Gastrocnemius medialis (tissue), 4 donors: ENCODE measurements around the gene PURA. TPM values are rescaled to one million over a fixed set of nuclear protein-coding genes. Genes with fewer than 3 reads are reported as not detected.
A peak's percentile ranks its signal among the peaks of the same experiment; 100 is the strongest.

ENCODE experiments used
- ATAC-seq, 2 donors: fragments of 150-250 bp; one replicate each; pipeline ENCODE4 v1.9.1; 2016
- DNase-seq, 2 donors: peaks; one replicate each; pipeline ENCODE4 v3.0.0-alpha.2; 2019
- H3K27ac ChIP-seq, 4 donors: fragments of 200-600 bp; sonication (generic); 1 replicate in 1 of 4; 2 replicates in 3 of 4; pipeline ENCODE4 v1.5.1; 2016 to 2018; ENCODE audit warnings: mild to moderate bottlenecking in 2 of 4, moderate library complexity in 1 of 4
- H3K27me3 ChIP-seq, 3 donors: fragments of 200-600 bp; sonication (generic) in 2 of 3; 1 replicate in 1 of 3; 2 replicates in 2 of 3; pipeline versions ENCODE4 v1.5.1 to v1.6.0; 2016 to 2019; ENCODE audit warnings: mild to moderate bottlenecking in 1 of 3, moderate library complexity in 1 of 3
- H3K36me3 ChIP-seq, 2 donors: fragments of 200-600 bp; sonication (generic) in 1 of 2; one replicate each; pipeline ENCODE4 v1.5.1; 2017 to 2018
- H3K4me1 ChIP-seq, 2 donors: fragments of 200-600 bp; sonication (generic) in 1 of 2; one replicate each; pipeline ENCODE4 v1.5.1; 2016 to 2017; ENCODE audit warnings: mild to moderate bottlenecking in 2 of 2
- H3K4me3 ChIP-seq, 4 donors: fragments of 200-600 bp; sonication (generic) in 3 of 4; 1 replicate in 1 of 4; 2 replicates in 3 of 4; pipeline ENCODE4 v1.5.1; 2016 to 2019; ENCODE audit warnings: mild to moderate bottlenecking in 2 of 4
- H3K9me3 ChIP-seq, 3 donors: fragments of 200-600 bp; sonication (generic) in 2 of 3; 1 replicate in 1 of 3; 2 replicates in 2 of 3; pipeline ENCODE4 v1.5.1; 2016 to 2019
- POLR2A ChIP-seq, 2 donors: fragments of 450-650 bp; IDR thresholded peaks; one replicate each; pipeline ENCODE4 v1.6.1; 2017; ENCODE audit warnings: antibody characterized with exemption in 2 of 2, mild to moderate bottlenecking in 2 of 2, moderate library complexity in 2 of 2
- in situ Hi-C, 4 donors: fragments of 200-750 bp; cut with MboI; loops; one replicate each; pipeline versions ENCODE4 v1.15.0 to v1.8.0; 2017; ENCODE audit warnings: low sequenced_read_pairs in 4 of 4
- intact Hi-C: fragments of 100-400 bp; cut with DNase I; formaldehyde crosslinking; loops from one replicate; pipeline ENCODE4 v1.15.1; 2023; ENCODE audit warnings: low total_unique reads
- total RNA-seq, 4 donors: library from RNA; depleted of rRNA; stranded (reverse); fragments of >200 nt; gene quantifications; one replicate each; pipeline versions ENCODE4 v1.1.0 to v1.2.3, GENCODE V29; 2016
- TF ChIP-seq, protein P1 (sequence below), 5 experiments: fragments of 450-650 bp in 3 of 5; fragments of 200-600 bp in 2 of 5; sonication (generic) in 2 of 5; IDR thresholded peaks in 4 of 5; conservative IDR thresholded peaks in 1 of 5; 1 replicate in 4 of 5; 2 replicates in 1 of 5; pipeline ENCODE4 v1.5.1; 2016 to 2019; ENCODE audit warnings: antibody characterized with exemption in 5 of 5, mild to moderate bottlenecking in 3 of 5, moderate library complexity in 3 of 5

PURA gene
- total RNA-seq, 4 donors from 2014 or later, result 13.6 to 20.6 (median 16.5) TPM

DNA sequence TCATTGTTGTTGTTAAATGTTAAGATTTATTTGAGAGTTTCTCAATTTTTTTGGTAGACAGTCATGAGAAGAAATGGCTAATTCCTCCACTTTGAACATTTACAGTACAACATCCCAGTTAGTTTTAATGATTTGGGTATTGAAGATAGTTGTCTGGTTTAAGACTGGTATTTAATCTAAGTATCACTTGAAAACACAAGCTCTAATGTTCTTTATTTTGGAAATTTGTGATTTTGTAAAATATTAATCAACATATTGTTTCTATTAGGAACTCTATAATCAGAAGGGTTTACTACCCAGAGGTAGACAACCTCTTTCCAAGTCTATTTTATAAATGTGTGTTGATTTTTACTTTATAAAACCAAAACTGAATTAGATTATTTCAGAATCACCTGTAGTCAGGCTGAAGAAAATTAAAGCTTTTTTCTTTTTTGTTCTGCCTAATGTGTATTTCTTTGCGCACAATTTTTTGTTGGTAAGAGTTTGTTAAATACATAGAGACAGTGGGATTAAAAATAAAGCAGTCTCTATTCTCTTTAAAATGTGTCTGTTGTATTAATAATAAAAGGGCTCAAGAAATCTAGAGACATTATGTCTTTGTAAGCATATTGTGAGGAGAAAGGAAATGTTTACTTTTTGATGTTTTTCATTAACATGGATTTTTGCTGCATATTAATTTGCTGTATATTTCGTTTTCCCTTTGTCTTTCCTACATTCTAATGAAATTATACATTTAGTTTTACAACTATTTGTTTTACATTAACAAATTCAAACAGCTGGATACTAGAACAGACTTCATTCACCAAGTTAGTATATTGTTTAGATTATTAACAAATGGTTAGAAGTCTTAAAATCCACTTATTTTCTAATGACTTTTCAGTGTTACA, 3.9 kb upstream of the PURA start:
- TF ChIP-seq, protein P1, sequence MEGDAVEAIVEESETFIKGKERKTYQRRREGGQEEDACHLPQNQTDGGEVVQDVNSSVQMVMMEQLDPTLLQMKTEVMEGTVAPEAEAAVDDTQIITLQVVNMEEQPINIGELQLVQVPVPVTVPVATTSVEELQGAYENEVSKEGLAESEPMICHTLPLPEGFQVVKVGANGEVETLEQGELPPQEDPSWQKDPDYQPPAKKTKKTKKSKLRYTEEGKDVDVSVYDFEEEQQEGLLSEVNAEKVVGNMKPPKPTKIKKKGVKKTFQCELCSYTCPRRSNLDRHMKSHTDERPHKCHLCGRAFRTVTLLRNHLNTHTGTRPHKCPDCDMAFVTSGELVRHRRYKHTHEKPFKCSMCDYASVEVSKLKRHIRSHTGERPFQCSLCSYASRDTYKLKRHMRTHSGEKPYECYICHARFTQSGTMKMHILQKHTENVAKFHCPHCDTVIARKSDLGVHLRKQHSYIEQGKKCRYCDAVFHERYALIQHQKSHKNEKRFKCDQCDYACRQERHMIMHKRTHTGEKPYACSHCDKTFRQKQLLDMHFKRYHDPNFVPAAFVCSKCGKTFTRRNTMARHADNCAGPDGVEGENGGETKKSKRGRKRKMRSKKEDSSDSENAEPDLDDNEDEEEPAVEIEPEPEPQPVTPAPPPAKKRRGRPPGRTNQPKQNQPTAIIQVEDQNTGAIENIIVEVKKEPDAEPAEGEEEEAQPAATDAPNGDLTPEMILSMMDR (IDR thresholded peaks at IDR 0.05 in 4 of 5, conservative IDR thresholded peaks at IDR 0.05 in 1 of 5), result no peak
- no peak for TF ChIP-seq POLR2A (IDR thresholded peaks at IDR 0.05)
- no peaks in the 10 kb centered on the region for H3K27me3 ChIP-seq
- no peaks in the 10 kb centered on the region for H3K36me3 ChIP-seq
- H3K9me3 ChIP-seq, result no peaks in the 10 kb centered on the region
- peaks cover 37 to 54% of the 10 kb centered on the region in 2 donors for H3K4me1 ChIP-seq
- intact Hi-C loops, result loop anchor here (2.0 to 5.0 kb wide), 2 partner anchors 47 to 65 kb away; partner anchors contain the start of gene CYSTM1
- H3K27ac ChIP-seq, result peak overlapping the region in 1 of 4 donors; percentile 100
- DNase-seq (no peak), ATAC-seq (no peak)
- H3K4me3 ChIP-seq, result peak overlapping the region in 1 of 4 donors; percentile 81
- in situ Hi-C loops, result no loop called here

DNA sequence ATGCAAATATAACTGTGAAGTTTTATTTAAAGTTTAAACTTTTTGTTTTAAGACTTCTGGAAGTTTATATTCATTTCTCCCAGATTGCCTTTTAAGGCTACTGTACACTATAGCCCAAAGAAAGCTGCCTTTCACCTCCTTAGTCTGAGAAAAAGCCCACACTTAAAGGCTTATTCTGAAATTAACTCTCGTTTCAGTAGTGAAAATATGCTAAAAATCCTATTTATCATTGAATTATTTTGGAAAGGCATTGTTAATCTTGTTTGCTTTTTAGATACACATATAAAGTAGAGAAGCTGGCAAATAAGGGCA, 3.3 kb upstream of the PURA start:
- intact Hi-C loops, result loop anchor here (5.0 kb wide), 1 partner anchor 47 kb away; no protein-coding TSS in a partner anchor
- Histone ChIP-seq H3K4me3 (no peak overlapping the region), H3K9me3 (no peaks in the 10 kb centered on the region), H3K27ac (no peak overlapping the region), H3K27me3 (no peaks in the 10 kb centered on the region), H3K36me3 (no peaks in the 10 kb centered on the region), H3K4me1 (peaks cover 43 to 60% of the 10 kb centered on the region in 2 donors)
- TF ChIP-seq POLR2A (IDR thresholded peaks at IDR 0.05), result no peak
- TF ChIP-seq, protein P1 (IDR thresholded peaks at IDR 0.05 in 4 of 5, conservative IDR thresholded peaks at IDR 0.05 in 1 of 5), result no peak
- in situ Hi-C loops, result no loop called here
- ATAC-seq (no peak), DNase-seq (no peak)

DNA sequence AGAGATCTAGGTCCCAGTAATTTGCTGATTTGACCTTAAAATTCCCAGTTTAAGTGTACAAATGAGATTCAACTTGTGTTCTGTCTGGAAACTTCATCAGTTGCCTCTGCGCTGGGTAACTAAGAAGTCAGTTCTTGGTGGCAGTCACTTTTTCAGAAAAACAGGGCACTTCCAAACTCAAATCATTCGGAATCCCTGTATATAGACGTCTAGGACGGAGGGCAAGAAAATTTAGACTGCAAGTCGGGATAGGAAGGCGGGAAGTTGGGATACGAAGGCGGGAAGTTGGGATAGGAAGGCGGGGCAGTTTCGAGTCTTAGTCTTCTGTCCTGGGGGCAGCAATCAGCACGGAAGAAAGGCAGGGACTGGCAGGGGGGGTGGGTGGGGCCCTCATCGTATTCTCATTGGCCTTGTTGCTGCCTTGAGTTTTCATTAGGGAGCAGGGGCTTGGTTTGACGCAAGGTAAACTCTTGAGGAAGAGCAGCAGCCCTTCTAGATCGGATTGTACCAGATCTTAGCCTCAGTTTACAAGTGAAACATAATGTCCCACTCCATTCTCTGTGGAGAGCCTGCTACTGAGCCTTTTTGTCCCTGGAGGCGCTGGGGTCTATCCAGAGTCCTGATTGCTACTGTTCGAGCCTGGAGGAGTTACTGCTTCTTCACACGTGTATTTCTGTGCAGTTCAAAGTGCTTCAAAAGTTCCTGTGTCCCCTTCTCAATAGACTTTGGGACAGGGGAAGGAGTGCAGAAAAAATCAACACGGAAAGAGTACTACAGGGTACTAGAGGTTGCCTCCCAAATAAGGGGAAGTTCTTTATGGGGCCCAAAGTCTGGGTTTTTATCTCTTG, 2.7 kb upstream of the PURA start:
- Histone ChIP-seq H3K9me3 (no peaks in the 10 kb centered on the region), H3K4me1 (peaks cover 50 to 63% of the 10 kb centered on the region in 2 donors), H3K27me3 (no peaks in the 10 kb centered on the region), H3K36me3 (no peaks in the 10 kb centered on the region), H3K27ac (peak overlapping the region in 3 of 4 donors; percentile 94 to 97 (median 95)), H3K4me3 (no peak overlapping the region)
- TF ChIP-seq, protein P1 (IDR thresholded peaks at IDR 0.05 in 4 of 5, conservative IDR thresholded peaks at IDR 0.05 in 1 of 5), result no peak
- no peak for TF ChIP-seq POLR2A (IDR thresholded peaks at IDR 0.05)
- intact Hi-C loops, result loop anchor here (5.0 kb wide), 1 partner anchor 46 kb away; no protein-coding TSS in a partner anchor
- ATAC-seq (no peak), DNase-seq (no peak)
- in situ Hi-C loops, result no loop called here

DNA sequence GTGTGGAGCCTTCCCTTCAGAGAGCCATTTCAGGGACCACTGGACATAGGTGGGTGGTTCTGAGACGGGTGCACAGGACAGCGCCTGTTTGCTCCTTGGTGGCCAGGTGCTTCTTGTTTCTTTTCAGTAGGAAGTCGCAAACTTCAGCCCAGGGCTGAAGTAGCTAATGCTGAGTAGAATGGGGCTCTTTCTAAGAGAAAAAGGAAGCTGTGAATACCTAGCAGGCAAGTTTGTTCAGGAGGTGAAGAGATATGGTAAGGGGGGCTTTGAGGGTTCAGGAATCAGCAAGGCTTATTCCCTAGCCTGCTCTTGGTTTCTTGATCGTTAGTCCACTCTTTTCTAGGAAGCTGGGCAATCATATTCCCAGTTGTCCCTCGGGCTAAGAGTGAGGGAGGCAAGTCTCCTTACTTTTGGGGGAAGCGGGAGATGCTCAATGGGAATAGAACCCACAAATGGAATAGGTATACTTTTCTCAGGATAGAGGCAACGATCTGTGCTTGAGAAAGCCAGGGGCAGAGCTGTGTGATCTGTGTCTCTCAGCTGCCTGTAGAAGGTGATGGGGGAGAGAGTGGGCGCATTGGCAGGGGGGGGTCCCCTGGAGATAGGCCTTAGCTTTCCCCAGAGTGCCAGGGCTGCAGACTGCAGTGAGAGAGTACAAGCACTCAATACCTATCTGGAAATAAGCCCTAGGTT, 1.9 kb upstream of the PURA start:
- H3K4me3 ChIP-seq, result no peak overlapping the region
- H3K4me1 ChIP-seq, result peaks cover 51 to 62% of the 10 kb centered on the region in 2 donors
- peak overlapping the region; percentile 94 to 97 (median 95) for H3K27ac ChIP-seq
- H3K36me3 ChIP-seq, result no peaks in the 10 kb centered on the region
- ATAC-seq (no peak), DNase-seq (no peak)
- intact Hi-C loops, result loop anchor here (5.0 kb wide), 1 partner anchor 45 kb away; no protein-coding TSS in a partner anchor
- no peak for TF ChIP-seq POLR2A (IDR thresholded peaks at IDR 0.05)
- TF ChIP-seq, protein P1 (IDR thresholded peaks at IDR 0.05 in 4 of 5, conservative IDR thresholded peaks at IDR 0.05 in 1 of 5), result no peak
- H3K9me3 ChIP-seq, result no peaks in the 10 kb centered on the region
- in situ Hi-C loops, result no loop called here
- H3K27me3 ChIP-seq, result no peaks in the 10 kb centered on the region
